Transverse colon (tissue), 4 donors: Measurements from ENCODE around the gene COX8A. TPM values are rescaled to one million over a fixed set of nuclear protein-coding genes. Genes with fewer than 3 reads are reported as not detected.

Experiments used
- DNase-seq: peaks from one replicate; pipeline ENCODE4 v3.0.0-alpha.2; 2019
- H3K27ac ChIP-seq, 4 donors: fragments of 200-600 bp; sonication (generic); 2 replicates each; pipeline ENCODE4 v1.5.1; 2016 to 2018; ENCODE audit warnings: inconsistent platforms in 4 of 4
- H3K27me3 ChIP-seq: fragments of 200-600 bp; sonication (generic); 2 replicates; pipeline ENCODE4 v1.5.1; 2017; ENCODE audit warnings: inconsistent platforms
- H3K36me3 ChIP-seq, 4 donors: fragments of 200-600 bp; sonication (generic); 2 replicates each; pipeline ENCODE4 v1.5.1; 2017 to 2019; ENCODE audit warnings: inconsistent platforms in 4 of 4
- H3K4me1 ChIP-seq, 4 donors: fragments of 200-600 bp; sonication (generic); 2 replicates each; pipeline ENCODE4 v1.5.1; 2017 to 2020; ENCODE audit warnings: inconsistent platforms in 4 of 4
- H3K4me3 ChIP-seq, 4 donors: fragments of 200-600 bp; sonication (generic); 1 replicate in 1 of 4; 2 replicates in 3 of 4; pipeline versions ENCODE4 v1.5.1 to v1.6.1; 2017 to 2019; ENCODE audit warnings: inconsistent platforms in 4 of 4
- H3K9me3 ChIP-seq, 2 donors: fragments of 200-600 bp; sonication (generic); 2 replicates each; pipeline ENCODE4 v1.5.1; 2017 to 2019; ENCODE audit warnings: inconsistent platforms in 2 of 2
- CTCF ChIP-seq, 5 experiments: fragments of 200-600 bp in 3 of 5; fragments of 450-650 bp in 2 of 5; sonication (generic) in 3 of 5; IDR thresholded peaks; 1 replicate in 2 of 5; 2 replicates in 3 of 5; pipeline ENCODE4 v1.5.1; 2016 to 2017; ENCODE audit warnings: antibody characterized with exemption in 5 of 5, inconsistent platforms in 3 of 5, mild to moderate bottlenecking in 2 of 5, moderate library complexity in 1 of 5
- EP300 ChIP-seq: sonication (generic); formaldehyde crosslinking; IDR thresholded peaks from one replicate; pipeline ENCODE4 v1.6.1; 2017; ENCODE audit warnings: antibody characterized with exemption, low read depth
- POLR2A ChIP-seq: fragments of 450-650 bp; IDR thresholded peaks from one replicate; pipeline ENCODE4 v1.6.1; 2016; ENCODE audit warnings: antibody characterized with exemption, mild to moderate bottlenecking, moderate library complexity
- POLR2AphosphoS5 ChIP-seq, 3 donors: sonication (generic); formaldehyde crosslinking; IDR thresholded peaks; one replicate each; pipeline ENCODE4 v1.6.1; 2016; ENCODE audit warnings: antibody characterized with exemption in 3 of 3
- WGBS, 2 donors: methylation state at CpG; one replicate each; pipeline ENCODE4 v1.1.5; 2018; ENCODE audit warnings: low coverage in 1 of 2; 5-methylcytosine and 5-hydroxymethylcytosine counted together
- in situ Hi-C, 4 donors: fragments of 200-750 bp; cut with MboI; loops; one replicate each; pipeline versions ENCODE4 v1.15.0 to v1.15.1; 2017; ENCODE audit warnings: low sequenced_read_pairs in 3 of 4, low pct_ligation_motif_present in 1 of 4, low pct_unique_long_range_greater_than_20kb in 1 of 4
- intact Hi-C: fragments of 100-400 bp; cut with DNase I; formaldehyde crosslinking; loops from one replicate; pipeline ENCODE4 v1.15.1; 2023; ENCODE audit warnings: low total_unique reads
- total RNA-seq, 4 donors: library from RNA; depleted of rRNA; stranded (reverse); fragments of >200 nt; gene quantifications; one replicate each; pipeline ENCODE4 v1.1.0, GENCODE V29; 2016

Gene COX8A
- total RNA-seq, 4 donors from 2014 or later: 471 to 1,475 (median 1,057) TPM

GRCh38 chr11:63986156-63986931 lies 11.9 kb downstream of the COX8A start, which contains the start of gene OTUB1:
Gene OTUB1 (plus strand): TSS chr11:63986438. CDS start chr11:63986457, 19 bp downstream.
- intact Hi-C loops (no loop called here), in situ Hi-C loops (no loop called here)
- Histone ChIP-seq H3K27me3 (no peaks in the 10 kb centered on the region), H3K9me3 (no peaks in the 10 kb centered on the region), H3K4me3 (peak within 1 kb of the TSS; percentile 84 to 100 (median 95)), H3K4me1 (peaks cover 10 to 26% (median 16%) of the 10 kb centered on the region in 4 donors), H3K36me3 (peaks cover 0 to 6% (median 2%) of the 10 kb centered on the region in 4 donors), H3K27ac (peak within 1 kb of the TSS; percentile 84 to 95 (median 92))
- TF ChIP-seq POLR2AphosphoS5 (IDR thresholded peaks at IDR 0.05) (peak; percentile 69 to 84 (median 82)), POLR2A (peak; percentile 73), EP300 (no peak)
- peak; percentile 95 for DNase-seq
- WGBS, 2 donors: 2% methylated on average over 34 of the region's 63 CpGs; no CpG with 5 or more reads in 1 of the 2 donors

GRCh38 chr11:63986932-63987513 lies 12.6 kb downstream of the COX8A start:
- in situ Hi-C loops: no loop called here
- 42 to 77% methylated on average over 7 to 25 of the region's 25 CpGs for WGBS, 2 donors

GRCh38 chr11:63991558-63991957 lies 17.1 kb downstream of the COX8A start:
- peaks cover 8 to 20% (median 12%) of the 10 kb centered on the region in 4 donors for H3K4me1 ChIP-seq
- no peak for TF ChIP-seq EP300
- no peak for TF ChIP-seq CTCF (IDR thresholded peaks at IDR 0.05)
- no peak for TF ChIP-seq POLR2A
- TF ChIP-seq POLR2AphosphoS5 (IDR thresholded peaks at IDR 0.05): no peak
- in situ Hi-C loops: loop anchor here in 3 of 4 donors (10.0 kb wide), 2 partner anchors 153 to 163 kb away; no protein-coding TSS in a partner anchor
- 88 to 94% methylated on average over 8 to 10 of the region's 10 CpGs for WGBS, 2 donors
- no peaks in the 10 kb centered on the region for H3K9me3 ChIP-seq
- H3K36me3 ChIP-seq: peaks cover 0 to 6% (median 2%) of the 10 kb centered on the region in 4 donors
- H3K27me3 ChIP-seq: no peaks in the 10 kb centered on the region
- intact Hi-C loops: no loop called here
- H3K27ac ChIP-seq: no peak overlapping the region
- no peak overlapping the region for H3K4me3 ChIP-seq
- DNase-seq: no peak

More at GRCh38 chr11:63986932-63987513, 12.6 kb downstream of the COX8A start:
- Histone ChIP-seq H3K27me3 (no peaks in the 10 kb centered on the region), H3K9me3 (no peaks in the 10 kb centered on the region), H3K36me3 (peaks cover 0 to 6% (median 2%) of the 10 kb centered on the region in 4 donors), H3K4me3 (peak overlapping the region; percentile 84 to 100 (median 95)), H3K4me1 (peaks cover 10 to 26% (median 16%) of the 10 kb centered on the region in 4 donors), H3K27ac (peak overlapping the region; percentile 84 to 95 (median 92))
- no peak for TF ChIP-seq POLR2A
- no peak for TF ChIP-seq POLR2AphosphoS5 (IDR thresholded peaks at IDR 0.05)
- TF ChIP-seq EP300: no peak
- no peak for TF ChIP-seq CTCF (IDR thresholded peaks at IDR 0.05)
- no peak for DNase-seq
- intact Hi-C loops: no loop called here

- DNase-seq: no peak
- TF ChIP-seq POLR2A: no peak
- no peak for TF ChIP-seq EP300
- no peak for TF ChIP-seq CTCF (IDR thresholded peaks at IDR 0.05)
- TF ChIP-seq POLR2AphosphoS5 (IDR thresholded peaks at IDR 0.05): no peak
- H3K36me3 ChIP-seq: peaks cover 0 to 19% (median 7%) of the 10 kb centered on the region in 4 donors
- H3K9me3 ChIP-seq: no peaks in the 10 kb centered on the region
- peaks cover 0 to 5% (median under 1%) of the 10 kb centered on the region in 4 donors for H3K4me1 ChIP-seq
- H3K27me3 ChIP-seq: no peaks in the 10 kb centered on the region
- intact Hi-C loops: no loop called here
- no peak overlapping the region for H3K4me3 ChIP-seq
- WGBS, 2 donors: 72 to 93% methylated on average over 3 to 5 of the region's 5 CpGs
- H3K27ac ChIP-seq: no peak overlapping the region
- in situ Hi-C loops: loop anchor here in 3 of 4 donors (10.0 kb wide), 2 partner anchors 152 to 162 kb away; no protein-coding TSS in a partner anchor
Measured at GRCh38 chr11:63993100-63993499, 18.7 kb downstream of the COX8A start.
